Mucosa of rectum (tissue), 2 donors: ENCODE data around the gene CFDP1.

Source experiments
- H3K27ac ChIP-seq, 2 donors: one replicate each; pipeline ENCODE4 v1.7.0; 2013; ENCODE audit warnings: inconsistent platforms in 2 of 2, low read depth in 2 of 2, low read length in 2 of 2
- H3K27me3 ChIP-seq, 2 donors: one replicate each; pipeline ENCODE4 v1.7.0; 2013; ENCODE audit warnings: low read length in 2 of 2; ENCODE audit not compliant: control insufficient read depth in 2 of 2, insufficient read depth in 2 of 2
- H3K36me3 ChIP-seq, 2 donors: one replicate each; pipeline ENCODE4 v1.7.0; 2013; ENCODE audit warnings: low read length in 2 of 2; ENCODE audit not compliant: control insufficient read depth in 2 of 2, insufficient read depth in 2 of 2
- H3K4me1 ChIP-seq, 2 donors: one replicate each; pipeline ENCODE4 v1.7.0; 2013; ENCODE audit warnings: low read length in 2 of 2, mild to moderate bottlenecking in 1 of 2; ENCODE audit not compliant: control insufficient read depth in 2 of 2, insufficient read depth in 2 of 2
- H3K4me3 ChIP-seq, 2 donors: one replicate each; pipeline ENCODE4 v1.7.0; 2013; ENCODE audit warnings: low read length in 2 of 2
- H3K9ac ChIP-seq, 2 donors: one replicate each; pipeline ENCODE4 v1.7.0; 2013; ENCODE audit warnings: low read length in 2 of 2, low read depth in 1 of 2, mild to moderate bottlenecking in 1 of 2
- H3K9me3 ChIP-seq, 2 donors: one replicate each; pipeline ENCODE4 v1.7.0; 2013; ENCODE audit warnings: low read length in 2 of 2; ENCODE audit not compliant: control insufficient read depth in 2 of 2
- donor health status: healthy.
- donor health status: Normal muscosa, but diverticular disease.

Gene CFDP1

GRCh38 chr16:75387951-75388350 is 45.4 kb downstream of the CFDP1 start:
- H3K4me1 ChIP-seq: peaks cover 0 to 2% of the 10 kb centered on the region in 2 donors
- no peak overlapping the region for H3K4me3 ChIP-seq
- no peak overlapping the region for H3K9ac ChIP-seq
- H3K9me3 ChIP-seq: no peaks in the 10 kb centered on the region
- H3K36me3 ChIP-seq: peaks cover 3 to 17% of the 10 kb centered on the region in 2 donors
- no peaks in the 10 kb centered on the region for H3K27me3 ChIP-seq
- H3K27ac ChIP-seq: no peak overlapping the region

DNA sequence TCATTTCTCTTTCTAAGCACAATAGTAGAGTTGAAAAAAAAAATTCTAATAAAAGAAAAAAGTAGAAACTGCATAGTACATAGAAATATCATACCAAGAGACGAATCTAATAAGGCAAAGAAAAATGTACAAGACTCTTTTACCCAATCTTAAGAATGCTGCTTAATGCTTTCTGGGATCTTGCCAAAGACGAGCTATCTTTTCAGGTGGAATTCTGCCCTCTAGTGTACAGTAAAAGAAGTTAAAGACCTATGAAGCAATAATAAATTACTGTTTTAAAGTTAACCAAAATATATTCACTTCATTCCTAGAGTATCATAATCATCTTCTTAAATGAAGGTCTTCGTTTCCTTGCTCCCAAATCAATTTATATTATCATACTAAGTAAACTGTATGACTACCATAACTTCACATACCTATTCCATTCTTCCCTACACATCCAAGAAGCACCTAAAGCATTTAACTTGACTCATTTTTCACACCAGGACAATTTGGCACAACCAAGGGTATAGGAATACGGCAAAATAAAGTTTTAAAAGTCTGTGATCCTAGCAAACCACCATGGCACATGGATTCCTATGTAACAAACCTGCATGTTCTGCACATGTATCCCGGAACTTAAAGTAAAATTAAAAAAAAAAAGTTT is 47.7 kb downstream of the CFDP1 start:
- H3K27ac ChIP-seq: no peak overlapping the region
- H3K27me3 ChIP-seq: no peaks in the 10 kb centered on the region
- H3K4me1 ChIP-seq: peaks cover 0 to 2% of the 10 kb centered on the region in 2 donors

DNA sequence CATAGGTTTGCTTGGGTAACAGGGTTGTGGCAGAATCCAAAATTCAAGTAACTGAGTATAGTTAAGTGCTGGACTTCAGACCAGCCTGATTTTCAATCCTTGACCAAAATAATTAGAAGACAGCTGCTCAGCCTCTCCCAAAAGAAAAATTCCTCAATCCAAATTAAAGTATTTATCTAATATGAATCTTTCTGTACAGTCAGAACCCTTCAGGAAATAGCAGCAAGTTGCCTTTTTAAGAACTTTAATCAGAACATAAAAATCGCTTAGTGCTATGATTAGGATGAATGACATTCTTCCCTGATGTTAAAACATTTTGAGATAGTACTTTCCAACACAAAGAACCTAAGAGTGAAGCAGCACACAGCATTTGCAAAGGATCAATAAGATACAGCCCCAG is 50.2 kb downstream of the CFDP1 start:
- H3K9me3 ChIP-seq: no peaks in the 10 kb centered on the region
- no peak overlapping the region for H3K27ac ChIP-seq
- peaks cover 0 to 2% of the 10 kb centered on the region in 2 donors for H3K4me1 ChIP-seq
- no peaks in the 10 kb centered on the region for H3K27me3 ChIP-seq
- no peak overlapping the region for H3K9ac ChIP-seq
- H3K36me3 ChIP-seq: peaks cover 0 to 4% of the 10 kb centered on the region in 2 donors
- no peak overlapping the region for H3K4me3 ChIP-seq

More for the DNA sequence above, 47.7 kb downstream of the CFDP1 start:
- no peak overlapping the region for H3K9ac ChIP-seq
- peaks cover 0 to 8% of the 10 kb centered on the region in 2 donors for H3K36me3 ChIP-seq
- no peaks in the 10 kb centered on the region for H3K9me3 ChIP-seq
- H3K4me3 ChIP-seq: no peak overlapping the region

DNA sequence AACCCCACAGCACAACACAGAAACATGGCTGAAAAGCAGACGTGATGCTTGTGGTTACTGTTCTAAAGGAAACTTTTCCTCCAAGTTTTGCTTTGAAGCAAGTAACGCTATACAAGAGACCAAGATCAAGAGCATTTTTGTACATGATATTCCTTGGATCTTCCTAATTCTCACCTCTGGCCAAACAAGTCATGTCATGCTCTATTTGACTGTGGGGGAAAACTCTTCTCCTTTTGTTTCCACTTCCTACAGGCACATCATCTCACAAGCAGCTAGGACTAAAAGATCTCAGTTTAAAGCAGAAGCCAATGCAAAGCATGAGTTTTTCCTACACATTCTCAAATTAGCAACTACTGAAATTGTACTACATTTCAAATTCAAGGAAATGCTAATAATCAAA is 50.7 kb downstream of the CFDP1 start:
- peaks cover 3 to 5% of the 10 kb centered on the region in 2 donors for H3K36me3 ChIP-seq
- H3K27me3 ChIP-seq: no peaks in the 10 kb centered on the region
- no peaks in the 10 kb centered on the region for H3K9me3 ChIP-seq
- no peak overlapping the region for H3K9ac ChIP-seq
- no peak overlapping the region for H3K4me3 ChIP-seq
- H3K27ac ChIP-seq: no peak overlapping the region
- H3K4me1 ChIP-seq: peaks cover 0 to 2% of the 10 kb centered on the region in 2 donors

DNA sequence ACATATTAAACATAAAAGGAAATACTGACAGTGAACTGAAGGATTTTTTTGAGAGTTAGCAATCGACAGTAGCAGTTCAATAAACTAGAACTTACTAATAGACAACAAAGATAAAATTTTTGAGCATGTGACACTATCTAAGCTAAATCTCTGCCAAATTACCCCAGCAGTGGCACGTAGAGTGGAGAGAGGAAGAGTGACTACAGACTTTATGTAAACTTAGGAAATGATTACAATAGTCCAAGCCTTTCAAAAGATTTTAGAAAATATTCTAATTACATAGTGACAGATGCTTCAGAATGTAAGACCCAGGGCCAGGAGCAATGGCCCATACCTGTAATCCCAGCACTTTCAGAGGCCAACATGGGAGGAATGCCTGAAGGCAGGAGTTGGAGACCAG is 52.4 kb downstream of the CFDP1 start:
- Histone ChIP-seq H3K27ac (no peak overlapping the region), H3K4me3 (no peak overlapping the region), H3K36me3 (peaks cover 6% of the 10 kb centered on the region in 2 donors), H3K9ac (no peak overlapping the region), H3K27me3 (no peaks in the 10 kb centered on the region), H3K9me3 (no peaks in the 10 kb centered on the region), H3K4me1 (peaks cover 0 to 2% of the 10 kb centered on the region in 2 donors)

GRCh38 chr16:75379911-75380847 is 53.1 kb downstream of the CFDP1 start:
- H3K27ac ChIP-seq: no peak overlapping the region
- H3K9ac ChIP-seq: no peak overlapping the region
- no peaks in the 10 kb centered on the region for H3K27me3 ChIP-seq
- peaks cover 0 to under 1% of the 10 kb centered on the region in 2 donors for H3K4me1 ChIP-seq
- H3K36me3 ChIP-seq: peaks cover 6% of the 10 kb centered on the region in 2 donors
- no peak overlapping the region for H3K4me3 ChIP-seq
- H3K9me3 ChIP-seq: no peaks in the 10 kb centered on the region

- Histone ChIP-seq H3K9me3 (no peaks in the 10 kb centered on the region), H3K27me3 (no peaks in the 10 kb centered on the region), H3K4me1 (no peaks in the 10 kb centered on the region), H3K9ac (no peak overlapping the region), H3K36me3 (peaks cover 6% of the 10 kb centered on the region in 2 donors), H3K4me3 (no peak overlapping the region), H3K27ac (no peak overlapping the region)
Measured at GRCh38 chr16:75379339-75379738, 54.0 kb downstream of the CFDP1 start.

GRCh38 chr16:75378616-75379015 is 54.7 kb downstream of the CFDP1 start:
- H3K27ac ChIP-seq: no peak overlapping the region
- no peak overlapping the region for H3K9ac ChIP-seq
- no peak overlapping the region for H3K4me3 ChIP-seq
- peaks cover 6% of the 10 kb centered on the region in 2 donors for H3K36me3 ChIP-seq
- no peaks in the 10 kb centered on the region for H3K9me3 ChIP-seq
- H3K4me1 ChIP-seq: no peaks in the 10 kb centered on the region
- H3K27me3 ChIP-seq: no peaks in the 10 kb centered on the region

DNA sequence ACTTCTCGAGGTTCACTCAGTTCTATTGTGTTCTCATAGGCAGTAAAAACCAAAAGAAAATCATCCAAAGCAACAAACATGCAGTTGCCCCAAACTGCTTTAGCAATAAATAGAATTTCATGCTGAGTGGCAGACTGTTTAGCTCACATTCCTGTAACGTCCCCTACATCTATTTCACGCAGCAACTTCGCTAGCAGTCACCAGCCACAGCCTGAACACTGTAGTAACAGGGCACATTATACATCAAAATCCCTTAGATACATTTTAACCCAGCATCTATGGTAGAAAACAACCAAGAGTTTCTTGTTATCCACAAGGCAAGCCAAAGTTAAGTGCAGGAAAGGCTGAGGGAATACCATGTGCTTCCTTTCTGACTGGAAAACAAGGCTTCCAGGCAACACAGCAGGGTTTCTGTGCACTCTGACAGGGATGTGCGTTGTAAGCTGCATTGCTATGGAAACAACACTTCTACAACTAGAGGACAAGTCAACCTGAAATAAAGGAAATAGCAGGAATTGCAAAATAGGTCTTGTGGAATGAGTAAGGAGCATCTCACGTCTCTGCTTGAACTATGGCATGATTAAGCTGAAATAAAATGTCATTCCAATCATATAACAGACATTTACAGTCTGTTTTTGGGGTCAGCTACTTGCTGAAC is 55.4 kb downstream of the CFDP1 start:
- Histone ChIP-seq H3K27ac (no peak overlapping the region), H3K27me3 (no peaks in the 10 kb centered on the region), H3K4me3 (no peak overlapping the region), H3K4me1 (no peaks in the 10 kb centered on the region), H3K9me3 (no peaks in the 10 kb centered on the region), H3K36me3 (peaks cover 6% of the 10 kb centered on the region in 2 donors), H3K9ac (no peak overlapping the region)
